ENCODE data around the gene APH1B.
A peak's percentile ranks its signal among the peaks of the same experiment; 100 is the strongest.
"Not testable (repeated sequence)": the region's sequence is repeated elsewhere in the genome, so short reads cannot be mapped to it uniquely, and the experiment has no call there.

Gene APH1B
- long read RNA-seq, donor 1, full-length matches to known transcripts, result 6 of 6 reads
- long read RNA-seq, donor 1, partial matches to known transcripts, result 0 of 6 reads
- long read RNA-seq, donor 1, other reads (novel, unspliced or antisense), result 0 of 6 reads
- long read RNA-seq, donor 2, full-length matches to known transcripts, result 4 of 142 reads
- long read RNA-seq, donor 2, partial matches to known transcripts, result 138 of 142 reads
- long read RNA-seq, donor 2, other reads (novel, unspliced or antisense), result 0 of 142 reads
- long read RNA-seq, donor 3, full-length matches to known transcripts, result 4 of 22 reads
- long read RNA-seq, donor 3, partial matches to known transcripts, result 18 of 22 reads
- long read RNA-seq, donor 3, other reads (novel, unspliced or antisense), result 0 of 22 reads
- long read RNA-seq, donor 4, full-length matches to known transcripts, result 5 of 5 reads
- long read RNA-seq, donor 4, partial matches to known transcripts, result 0 of 5 reads
- long read RNA-seq, donor 4, other reads (novel, unspliced or antisense), result 0 of 5 reads
- long read RNA-seq, donor 5, full-length matches to known transcripts, result 3 of 3 reads
- long read RNA-seq, donor 5, partial matches to known transcripts, result 0 of 3 reads
- long read RNA-seq, donor 5, other reads (novel, unspliced or antisense), result 0 of 3 reads
- long read RNA-seq, donor 6, full-length matches to known transcripts, result 9 of 9 reads
- long read RNA-seq, donor 6, partial matches to known transcripts, result 0 of 9 reads
- long read RNA-seq, donor 6, other reads (novel, unspliced or antisense), result 0 of 9 reads
- long read RNA-seq, donor 7, result 0 reads
- long read RNA-seq, donor 8, full-length matches to known transcripts, result 4 of 69 reads
- long read RNA-seq, donor 8, partial matches to known transcripts, result 65 of 69 reads
- long read RNA-seq, donor 8, other reads (novel, unspliced or antisense), result 0 of 69 reads

DNA sequence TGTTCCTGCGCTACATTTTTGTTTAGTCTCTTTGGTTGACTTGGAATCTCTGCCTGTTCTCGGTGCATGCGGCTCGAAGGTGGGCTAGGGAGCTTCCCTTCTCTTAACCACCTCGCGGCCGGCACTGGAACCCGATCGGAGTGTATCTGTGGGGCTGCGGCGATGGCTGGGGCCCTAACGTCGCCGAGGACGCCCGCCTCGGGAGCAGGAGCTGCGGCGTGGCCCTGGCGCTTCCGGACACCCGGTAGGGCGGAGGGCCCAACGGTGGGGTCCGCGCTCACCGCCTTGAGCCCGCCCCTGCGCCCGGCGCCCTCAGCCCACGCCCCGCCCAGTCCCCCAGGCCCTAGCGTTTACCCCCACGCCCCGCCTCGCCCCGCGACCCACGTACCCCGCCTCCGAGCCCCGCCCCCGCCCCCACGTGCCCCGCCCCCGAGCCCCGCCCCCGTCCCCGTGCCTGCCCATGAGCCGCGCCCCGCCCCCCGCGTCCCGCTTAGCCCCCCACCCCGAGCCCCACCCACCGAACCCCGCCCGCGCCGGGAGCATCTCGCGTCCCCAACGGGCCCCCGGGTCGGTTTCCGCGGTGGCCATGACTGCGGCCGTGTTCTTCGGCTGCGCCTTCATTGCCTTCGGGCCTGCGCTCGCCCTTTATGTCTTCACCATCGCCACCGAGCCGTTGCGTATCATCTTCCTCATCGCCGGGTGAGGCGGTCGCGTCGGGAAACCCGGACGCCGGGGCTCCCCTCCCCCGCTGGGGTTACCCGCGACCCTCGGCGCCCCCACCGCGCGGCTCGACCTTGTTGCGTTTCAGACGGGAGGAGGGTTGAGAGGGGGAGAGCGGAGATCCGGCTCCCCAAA is at the start of gene APH1B:
Gene APH1B, plus strand, starts transcription at position 568 of the 855 bp plus-strand sequence. Its CDS starts 19 bp downstream, at position 587.
- peak; percentile 85 for DNase-seq

DNA sequence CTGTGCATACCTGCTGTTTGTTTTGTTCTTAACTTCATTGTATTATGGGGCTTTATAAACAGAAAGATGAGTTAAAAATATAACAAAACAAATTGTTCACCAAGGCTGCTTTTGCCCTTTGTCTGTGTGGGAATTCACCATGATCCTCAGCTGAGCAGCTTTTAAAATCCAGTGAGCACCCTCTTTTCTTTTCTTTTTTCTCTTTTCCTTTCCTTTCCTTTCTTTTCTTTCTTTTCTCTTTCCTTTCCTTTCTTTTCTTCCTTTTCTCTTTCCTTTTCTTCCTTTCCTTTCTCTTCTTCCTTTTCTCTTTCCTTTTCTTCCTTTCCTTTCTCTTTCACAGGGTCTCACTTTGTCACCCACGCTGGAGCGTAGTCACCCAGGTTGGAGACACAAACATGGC is 49.7 kb upstream of the APH1B start:
- DNase-seq, result no peak

DNA sequence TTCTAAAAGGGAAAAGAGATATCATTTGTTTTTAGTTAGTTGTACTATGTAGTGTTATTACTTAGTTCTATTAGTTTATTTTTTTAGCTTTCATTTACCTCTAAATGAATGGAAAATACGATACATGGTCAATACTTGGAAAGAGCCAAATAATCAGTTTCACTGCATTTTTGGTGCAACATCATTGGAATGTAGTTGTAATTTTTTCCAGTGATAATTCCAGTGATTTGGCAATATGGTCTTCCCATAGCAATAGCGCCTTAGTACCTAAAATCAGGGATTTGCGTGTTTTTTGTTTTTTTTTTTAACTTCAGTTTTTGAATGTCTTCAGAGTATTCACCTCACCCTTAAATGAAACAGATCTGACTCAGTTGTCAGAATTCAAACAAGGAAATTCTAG is 46.2 kb upstream of the APH1B start:
- no peak for DNase-seq

GRCh38 chr15:63231706-63232105 is 45.7 kb upstream of the APH1B start:
- DNase-seq, result no peak

- DNase-seq, result no peak
These were observed 45.0 kb upstream of the APH1B start for GRCh38 chr15:63232405-63232804.

GRCh38 chr15:63232943-63233342 is 44.5 kb upstream of the APH1B start:
- no peak for DNase-seq

GRCh38 chr15:63233667-63234423 is 43.6 kb upstream of the APH1B start:
- no peak for DNase-seq

DNA sequence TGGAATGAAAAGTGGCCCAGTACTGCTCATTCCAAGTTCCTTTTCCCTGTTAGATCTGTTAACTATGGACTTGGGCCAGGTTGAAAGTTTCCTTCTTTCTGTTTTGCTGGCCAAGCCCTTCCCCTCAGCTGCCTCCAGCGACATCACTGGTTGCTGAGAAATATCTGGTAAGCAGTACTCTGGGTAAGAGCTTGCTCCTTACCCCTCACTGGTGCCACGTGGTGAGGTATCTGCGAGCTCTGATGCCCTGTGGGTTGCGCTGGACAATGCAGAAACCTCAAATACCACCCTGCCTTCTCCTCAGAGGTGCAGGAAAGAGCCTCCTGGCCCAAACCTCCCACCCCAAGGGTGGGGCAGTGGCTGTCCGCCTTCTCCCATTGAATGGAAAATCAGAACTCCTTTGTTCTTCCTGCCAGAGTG is 42.9 kb upstream of the APH1B start:
- DNase-seq, result no peak

- DNase-seq, result no peak
These were observed 41.1 kb upstream of the APH1B start for GRCh38 chr15:63236272-63236671.

DNA sequence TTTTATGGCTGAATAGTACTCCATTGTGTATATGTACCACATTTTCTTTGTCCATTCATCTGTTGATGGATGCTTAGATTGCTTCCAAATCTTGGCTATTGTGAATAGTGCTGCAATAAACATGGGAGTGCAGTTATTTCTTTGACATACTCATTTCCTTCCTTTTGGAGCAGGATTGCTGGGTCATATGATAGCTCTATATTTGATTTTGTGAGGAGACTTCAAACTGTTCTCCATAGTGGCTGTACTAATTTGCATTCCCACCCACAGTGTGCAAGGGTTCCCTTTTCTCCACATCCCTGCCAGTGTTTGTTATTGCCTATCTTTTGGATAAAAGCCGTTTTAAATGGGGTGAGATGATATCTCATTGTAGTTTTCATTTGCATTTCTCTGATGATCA is 40.3 kb upstream of the APH1B start:
- not testable (repeated sequence) for DNase-seq

DNA sequence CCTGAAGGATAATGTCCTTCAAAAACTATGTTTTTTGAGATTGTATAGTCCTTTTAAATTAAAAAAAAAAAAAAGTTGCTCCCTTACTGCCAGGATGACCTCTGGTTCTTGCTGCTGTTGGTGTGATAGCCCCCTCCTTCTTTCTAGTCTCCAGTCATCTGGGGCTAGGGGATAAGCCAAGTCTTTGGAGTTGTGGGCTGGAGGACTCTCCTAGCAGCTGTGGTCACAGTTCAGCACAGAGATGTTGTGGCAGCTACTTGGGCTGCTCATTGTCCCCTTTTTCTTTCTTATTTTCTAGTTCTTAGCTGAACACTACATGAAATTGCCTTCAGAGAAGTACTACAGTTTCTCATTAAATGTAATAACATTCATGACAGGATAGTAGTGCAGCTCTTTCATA is 39.2 kb upstream of the APH1B start:
- no peak for DNase-seq

DNA sequence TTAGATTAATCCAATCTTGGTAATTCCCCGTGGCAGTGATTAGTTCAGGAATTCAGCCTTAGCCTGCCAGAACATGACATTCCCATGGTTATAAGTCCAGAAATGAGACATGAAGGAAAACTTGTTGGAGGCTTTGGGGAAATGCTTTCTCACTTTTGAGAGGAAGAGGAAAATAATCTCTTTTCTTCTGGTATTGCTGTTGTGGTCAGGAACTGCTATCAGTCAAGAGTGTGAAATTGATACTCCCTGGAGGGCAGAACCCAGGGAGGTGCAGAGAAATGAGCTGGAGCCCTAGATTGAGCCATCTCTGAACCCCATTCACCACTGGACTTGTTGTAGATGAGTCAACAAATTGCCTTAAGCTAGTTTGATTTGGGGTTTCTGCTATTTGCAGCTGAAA is 38.6 kb upstream of the APH1B start:
- no peak for DNase-seq

- DNase-seq, result no peak
These were observed 37.3 kb upstream of the APH1B start for GRCh38 chr15:63240109-63240508.

GRCh38 chr15:63241316-63241715 is 36.1 kb upstream of the APH1B start:
- no peak for DNase-seq

GRCh38 chr15:63243101-63243500 is 34.3 kb upstream of the APH1B start:
- DNase-seq, result no peak

GRCh38 chr15:63243776-63244175 is 33.6 kb upstream of the APH1B start:
- DNase-seq, result no peak

- no peak for DNase-seq
These were observed 33.0 kb upstream of the APH1B start for GRCh38 chr15:63244399-63244798.

- DNase-seq, result no peak
These were observed 32.3 kb upstream of the APH1B start for GRCh38 chr15:63244976-63245645.

GRCh38 chr15:63246691-63247469 is 30.5 kb upstream of the APH1B start:
- no peak for DNase-seq

DNA sequence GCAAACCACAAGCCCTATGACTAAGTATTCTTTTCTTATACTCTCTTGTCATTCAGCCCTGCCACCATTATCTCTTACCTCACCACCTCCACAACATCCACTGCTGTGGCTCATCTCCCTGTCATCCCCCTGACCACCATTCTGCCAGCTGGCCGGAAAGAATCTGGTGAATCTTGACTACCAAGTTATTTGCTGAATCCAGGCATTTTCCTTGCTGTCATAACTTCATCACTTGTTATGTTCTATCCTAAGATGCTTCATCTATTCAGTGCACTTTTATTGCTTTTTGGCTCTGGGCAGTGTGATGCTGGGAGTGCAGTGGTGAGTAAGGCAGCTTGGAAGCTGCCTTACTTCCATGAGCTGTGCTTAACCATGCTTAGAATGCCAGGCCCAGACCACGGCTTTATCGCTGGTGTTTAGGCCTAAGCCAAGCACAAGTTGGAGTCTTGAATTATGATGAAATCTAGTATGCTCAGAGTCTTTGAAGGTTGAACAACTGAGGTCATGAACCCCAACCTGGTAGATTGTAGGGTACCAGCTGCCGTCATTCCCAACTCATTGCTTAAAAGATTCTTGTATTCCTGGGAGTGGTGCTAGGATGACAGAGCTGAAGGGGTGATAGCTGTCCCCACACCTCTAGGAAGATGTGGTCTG is 27.0 kb upstream of the APH1B start:
- no peak for DNase-seq
